Mesenchymal stem cell (in vitro differentiated cells and primary cell): ENCODE results near the gene AGAP1.

ENCODE experiments used
- DNase-seq: peaks from one replicate; pipeline ENCODE4 v3.0.0-alpha.2; 2013
- H2AFZ ChIP-seq: one replicate; pipeline ENCODE4 v1.6.1; 2013; ENCODE audit warnings: low read depth, mild to moderate bottlenecking, control low read depth, inconsistent platforms, low read length, moderate library complexity
- H2AK5ac ChIP-seq: 2 replicates; pipeline ENCODE4 v1.6.1; 2013; ENCODE audit warnings: low read length, moderate library complexity, mild to moderate bottlenecking, inconsistent platforms; ENCODE audit not compliant: severe bottlenecking
- H2BK120ac ChIP-seq: one replicate; pipeline ENCODE4 v1.6.1; 2013; ENCODE audit warnings: low read depth, mild to moderate bottlenecking, inconsistent platforms, low read length, moderate library complexity
- H2BK12ac ChIP-seq, 2 experiments: one replicate each; pipeline ENCODE4 v1.6.1; 2013; ENCODE audit warnings: inconsistent platforms in 2 of 2, low read length in 2 of 2, mild to moderate bottlenecking in 2 of 2, moderate library complexity in 2 of 2, control low read depth in 1 of 2
- H2BK15ac ChIP-seq: one replicate; pipeline ENCODE4 v1.6.1; 2013; ENCODE audit warnings: mild to moderate bottlenecking, low read depth, inconsistent platforms; ENCODE audit not compliant: poor library complexity, severe bottlenecking
- H2BK5ac ChIP-seq: 2 replicates; pipeline ENCODE4 v1.6.1; 2013; ENCODE audit warnings: low read depth, mild to moderate bottlenecking, low read length, control low read depth, inconsistent platforms; ENCODE audit not compliant: poor library complexity, severe bottlenecking
- H3K14ac ChIP-seq, 2 experiments: one replicate each; pipeline ENCODE4 v1.6.1; 2013; ENCODE audit warnings: inconsistent platforms in 2 of 2, low read length in 2 of 2, control low read depth in 1 of 2, mild to moderate bottlenecking in 1 of 2, moderate library complexity in 1 of 2
- H3K18ac ChIP-seq, 2 experiments: one replicate each; pipeline ENCODE4 v1.6.1; 2013; ENCODE audit warnings: inconsistent platforms in 2 of 2, low read length in 2 of 2, control low read depth in 1 of 2, low read depth in 1 of 2, mild to moderate bottlenecking in 1 of 2
- H3K23ac ChIP-seq, 2 experiments: one replicate each; pipeline ENCODE4 v1.6.1; 2013; ENCODE audit warnings: inconsistent platforms in 2 of 2, low read length in 2 of 2, mild to moderate bottlenecking in 2 of 2, moderate library complexity in 2 of 2, control low read depth in 1 of 2
- H3K27ac ChIP-seq: 2 replicates; pipeline ENCODE4 v1.5.1; 2013; ENCODE audit warnings: mild to moderate bottlenecking, moderate library complexity, low read length, control low read depth, inconsistent platforms; ENCODE audit not compliant: poor library complexity, severe bottlenecking
- H3K27me3 ChIP-seq, 2 experiments: 2 replicates each; pipeline versions ENCODE4 v1.6.1 to v1.7.0; 2013; ENCODE audit warnings: low read length in 2 of 2, mild to moderate bottlenecking in 2 of 2, moderate library complexity in 2 of 2, control low read depth in 1 of 2, inconsistent platforms in 1 of 2; ENCODE audit not compliant: control insufficient read depth in 1 of 2, insufficient read depth in 1 of 2
- H3K36me3 ChIP-seq, 2 experiments: 2 replicates each; pipeline versions ENCODE4 v1.6.1 to v1.7.0; 2013; ENCODE audit warnings: low read length in 2 of 2, control low read depth in 1 of 2, inconsistent platforms in 1 of 2, low read depth in 1 of 2, mild to moderate bottlenecking in 1 of 2; ENCODE audit not compliant: insufficient read depth in 2 of 2, control insufficient read depth in 1 of 2
- H3K4ac ChIP-seq, 2 experiments: one replicate each; pipeline ENCODE4 v1.6.1; 2013; ENCODE audit warnings: inconsistent platforms in 2 of 2, low read length in 2 of 2, mild to moderate bottlenecking in 2 of 2, moderate library complexity in 2 of 2, control low read depth in 1 of 2, low read depth in 1 of 2
- H3K4me1 ChIP-seq: 2 replicates; pipeline ENCODE4 v1.6.1; 2013; ENCODE audit warnings: low read depth, low read length, control low read depth; ENCODE audit not compliant: control insufficient read depth, insufficient read depth
- H3K4me2 ChIP-seq: 2 replicates; pipeline ENCODE4 v1.6.1; 2013; ENCODE audit warnings: low read length, mild to moderate bottlenecking, inconsistent platforms; ENCODE audit not compliant: poor library complexity, severe bottlenecking
- H3K4me3 ChIP-seq, 2 experiments: 2 replicates each; pipeline versions ENCODE4 v1.5.1 to v1.7.0; 2013; ENCODE audit warnings: low read length in 2 of 2, mild to moderate bottlenecking in 2 of 2, control low read depth in 1 of 2, low read depth in 1 of 2; ENCODE audit not compliant: insufficient read depth in 1 of 2
- H3K79me1 ChIP-seq: replicated peaks from 2 replicates; pipeline ENCODE4 v1.6.1; 2013; ENCODE audit warnings: mild to moderate bottlenecking, control low read depth, low read length, inconsistent platforms; ENCODE audit not compliant: poor library complexity, severe bottlenecking
- H3K9ac ChIP-seq: 2 replicates; pipeline ENCODE4 v1.7.0; 2013; ENCODE audit warnings: mild to moderate bottlenecking, low read length, moderate library complexity
- H3K9me3 ChIP-seq: 2 replicates; pipeline ENCODE4 v1.7.0; 2013; ENCODE audit warnings: mild to moderate bottlenecking, low read length; ENCODE audit not compliant: control insufficient read depth
- H4K8ac ChIP-seq: one replicate; pipeline ENCODE4 v1.6.1; 2013; ENCODE audit warnings: inconsistent platforms, mild to moderate bottlenecking, low read length, moderate library complexity
- H4K91ac ChIP-seq: one replicate; pipeline ENCODE4 v1.6.1; 2013; ENCODE audit warnings: mild to moderate bottlenecking, low read length, inconsistent platforms
- WGBS: methylation state at CpG from one replicate; pipeline ENCODE4 v1.1.7; 2013; ENCODE audit warnings: mixed read lengths; 5-methylcytosine and 5-hydroxymethylcytosine counted together

The AGAP1 gene

DNA sequence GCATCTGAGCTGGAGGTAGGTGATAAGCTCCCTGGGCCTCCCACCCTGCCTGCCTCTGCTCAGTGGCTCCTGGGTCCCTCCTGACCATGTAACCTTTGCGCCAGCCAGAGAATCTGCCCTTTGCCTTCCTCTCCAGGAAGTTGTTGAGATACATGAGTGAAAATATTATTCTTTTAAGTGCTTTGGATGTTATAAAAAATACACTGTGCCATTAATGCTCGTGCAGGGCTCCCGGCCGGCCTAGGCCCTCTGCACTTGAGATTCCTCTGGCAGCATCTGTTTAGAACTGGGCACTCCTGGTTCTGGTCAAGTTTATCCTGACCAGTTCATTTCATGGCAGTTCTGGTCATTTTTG lies 18.8 kb downstream of the AGAP1 start:
- Histone ChIP-seq H3K14ac (no peak overlapping the region), H3K9ac (no peak overlapping the region), H4K91ac (no peak overlapping the region), H3K9me3 (no peaks in the 10 kb centered on the region), H3K4me2 (no peak overlapping the region), H2BK5ac (no peak overlapping the region), H3K18ac (no peak overlapping the region), H2AK5ac (peak overlapping the region; percentile 91), H3K23ac (no peak overlapping the region), H3K4me3 (no peak overlapping the region), H3K27ac (no peak overlapping the region), H3K27me3 (no peaks in the 10 kb centered on the region), H3K36me3 (peaks cover 0 to 5% of the 10 kb centered on the region in 2 experiments), H3K4ac (no peak overlapping the region), H2BK120ac (no peak overlapping the region), H2BK15ac (no peak overlapping the region), H4K8ac (peak overlapping the region; percentile 31), H2BK12ac (no peak overlapping the region), H3K4me1 (peaks cover 32% of the 10 kb centered on the region), H2AFZ (no peak overlapping the region), H3K79me1 (peaks cover 36% of the 10 kb centered on the region)
- DNase-seq: no peak
- WGBS: 95% methylated on average over 4 of the region's 4 CpGs

- no peak overlapping the region for H4K8ac ChIP-seq
- H2AK5ac ChIP-seq: no peak overlapping the region
- peaks cover 36% of the 10 kb centered on the region for H3K4me1 ChIP-seq
- H3K27me3 ChIP-seq: no peaks in the 10 kb centered on the region
- peak overlapping the region in 1 of 2 experiments; percentile 27 for H3K23ac ChIP-seq
- H3K27ac ChIP-seq: no peak overlapping the region
- H3K9me3 ChIP-seq: no peaks in the 10 kb centered on the region
- H2BK5ac ChIP-seq: no peak overlapping the region
- H3K18ac ChIP-seq: no peak overlapping the region
- 98% methylated on average over 12 of the region's 14 CpGs for WGBS
- no peak overlapping the region for H3K14ac ChIP-seq
- H3K4me3 ChIP-seq: no peak overlapping the region
- H3K4me2 ChIP-seq: no peak overlapping the region
- H3K4ac ChIP-seq: no peak overlapping the region
- H2AFZ ChIP-seq: no peak overlapping the region
- H4K91ac ChIP-seq: no peak overlapping the region
- no peak overlapping the region for H2BK15ac ChIP-seq
- DNase-seq: no peak
- H3K9ac ChIP-seq: no peak overlapping the region
- no peak overlapping the region for H2BK12ac ChIP-seq
- H3K79me1 ChIP-seq: peaks cover 44% of the 10 kb centered on the region
- no peak overlapping the region for H2BK120ac ChIP-seq
- peaks cover 0 to 5% of the 10 kb centered on the region in 2 experiments for H3K36me3 ChIP-seq
These were observed 20.3 kb downstream of the AGAP1 start for GRCh38 chr2:235513984-235514626.

DNA sequence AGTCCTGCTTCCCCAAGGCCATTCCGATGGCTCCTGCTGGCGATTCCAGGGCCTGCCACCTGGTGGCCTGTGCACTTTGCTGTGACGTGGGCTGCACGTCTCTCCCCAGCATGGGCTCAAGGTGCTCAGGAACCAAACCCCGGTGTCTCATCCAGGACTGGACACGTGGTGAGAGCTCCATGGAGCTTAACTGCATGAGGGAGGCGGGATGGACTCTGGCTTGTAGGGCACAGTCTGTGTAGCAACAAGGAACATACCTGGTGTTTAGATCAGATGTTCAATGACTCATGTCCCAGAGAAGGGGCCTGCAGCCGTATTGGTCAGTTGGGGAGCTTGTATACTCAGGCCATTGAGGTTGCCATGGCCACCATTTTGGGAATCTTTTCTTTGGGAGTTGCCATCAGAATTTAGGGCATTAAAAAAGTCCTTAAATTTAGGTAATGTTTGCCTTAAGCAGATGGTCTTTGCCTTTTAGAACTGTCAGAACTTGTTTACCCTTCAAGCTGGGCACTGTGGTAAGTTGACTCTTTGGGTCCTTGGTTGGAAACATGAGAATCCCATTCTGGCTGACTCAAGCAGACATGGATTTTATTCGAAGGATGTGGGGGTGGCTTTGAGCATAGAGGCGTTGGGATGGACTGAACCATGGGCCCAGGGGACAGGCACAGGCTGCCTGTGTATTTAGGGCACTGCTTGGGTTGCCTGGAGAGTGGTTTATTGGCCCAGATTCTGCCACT lies 21.0 kb downstream of the AGAP1 start:
- H3K79me1 ChIP-seq: peaks cover 44% of the 10 kb centered on the region
- no peak overlapping the region for H3K4me3 ChIP-seq
- H3K27me3 ChIP-seq: no peaks in the 10 kb centered on the region
- no peak overlapping the region for H3K18ac ChIP-seq
- no peak overlapping the region for H2BK120ac ChIP-seq
- H4K91ac ChIP-seq: no peak overlapping the region
- H3K27ac ChIP-seq: no peak overlapping the region
- no peak overlapping the region for H3K4ac ChIP-seq
- H3K9me3 ChIP-seq: no peaks in the 10 kb centered on the region
- peaks cover 0 to 5% of the 10 kb centered on the region in 2 experiments for H3K36me3 ChIP-seq
- no peak overlapping the region for H3K9ac ChIP-seq
- no peak overlapping the region for H2BK5ac ChIP-seq
- peak overlapping the region in 1 of 2 experiments; percentile 93 for H3K14ac ChIP-seq
- no peak overlapping the region for H2BK15ac ChIP-seq
- peak; percentile 37 for DNase-seq
- no peak overlapping the region for H2AFZ ChIP-seq
- no peak overlapping the region for H4K8ac ChIP-seq
- H2AK5ac ChIP-seq: peak overlapping the region; percentile 23
- H3K23ac ChIP-seq: no peak overlapping the region
- H2BK12ac ChIP-seq: no peak overlapping the region
- no peak overlapping the region for H3K4me2 ChIP-seq
- WGBS: 95% methylated on average over 10 of the region's 10 CpGs
- peaks cover 31% of the 10 kb centered on the region for H3K4me1 ChIP-seq

- no peak for DNase-seq
- H3K14ac ChIP-seq: no peak overlapping the region
- H2BK15ac ChIP-seq: no peak overlapping the region
- no peak overlapping the region for H3K4ac ChIP-seq
- H3K79me1 ChIP-seq: peaks cover 45% of the 10 kb centered on the region
- no peak overlapping the region for H3K4me2 ChIP-seq
- H3K23ac ChIP-seq: no peak overlapping the region
- no peak overlapping the region for H2BK12ac ChIP-seq
- no peaks in the 10 kb centered on the region for H3K9me3 ChIP-seq
- H4K8ac ChIP-seq: no peak overlapping the region
- no peak overlapping the region for H3K27ac ChIP-seq
- no peak overlapping the region for H2BK5ac ChIP-seq
- WGBS: 97% methylated on average over 7 of the region's 7 CpGs
- H2AK5ac ChIP-seq: peak overlapping the region; percentile 23
- H2BK120ac ChIP-seq: no peak overlapping the region
- no peak overlapping the region for H2AFZ ChIP-seq
- H3K4me1 ChIP-seq: peaks cover 31% of the 10 kb centered on the region
- H3K4me3 ChIP-seq: no peak overlapping the region
- H4K91ac ChIP-seq: no peak overlapping the region
- peak overlapping the region in 1 of 2 experiments; percentile 22 for H3K18ac ChIP-seq
- H3K9ac ChIP-seq: no peak overlapping the region
- H3K36me3 ChIP-seq: peaks cover 0 to 5% of the 10 kb centered on the region in 2 experiments
- H3K27me3 ChIP-seq: no peaks in the 10 kb centered on the region
These were observed 21.5 kb downstream of the AGAP1 start for GRCh38 chr2:235515364-235515742.
